ENCODE data around the gene VPS72. TPM values are rescaled to one million over a fixed set of nuclear protein-coding genes. Genes with fewer than 3 reads are reported as not detected.

Gene VPS72
- total RNA-seq, 1 experiment from 2014 or later: 71.5 TPM

DNA sequence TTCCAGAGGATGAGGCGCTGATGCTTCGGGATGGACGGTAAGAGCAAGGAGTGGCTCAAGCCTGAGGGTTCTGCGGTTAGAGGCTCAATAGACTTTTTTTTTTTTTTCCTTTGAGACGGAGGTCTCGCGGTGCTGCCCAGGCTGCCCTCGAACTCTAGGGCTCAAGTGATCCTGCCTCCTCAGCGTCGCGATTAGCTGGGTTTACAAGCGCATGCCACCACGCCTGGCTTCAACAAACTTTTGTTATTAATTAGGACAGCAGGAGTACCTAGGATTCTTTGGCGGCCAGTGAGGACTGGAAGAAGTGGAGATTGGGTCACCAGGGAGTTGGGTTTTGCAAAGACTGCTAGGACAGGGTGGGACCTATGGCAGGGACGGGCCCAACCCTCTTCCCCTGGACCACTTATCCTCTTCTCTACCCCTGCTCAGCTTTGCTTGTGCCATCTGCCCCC is 23.5 kb downstream of the VPS72 start:
- H3K27me3 ChIP-seq (ENCODE audit: control insufficient read depth, insufficient read depth, low read length): no peaks in the 10 kb centered on the region
- H3K4me3 ChIP-seq (ENCODE audit: low read depth in 2 of 2, low read length in 2 of 2): peak overlapping the region; percentile 83 to 92
- no TSS peak for BruUV-seq (replicated peaks)
- ATAC-seq (no peak), DNase-seq (ENCODE audit: low read depth, low spot score) (no peak)
- in situ Hi-C loops (cut with HindIII; ENCODE audit: low pct_unique_long_range_greater_than_20kb, low sequenced_read_pairs): no loop called here
- POLR2A ChIA-PET: interaction anchor here (0.6 kb wide), 1 partner anchor 62 kb away, joined by 3 read pairs; no protein-coding TSS in a partner anchor
- TF ChIP-seq, protein P1, sequence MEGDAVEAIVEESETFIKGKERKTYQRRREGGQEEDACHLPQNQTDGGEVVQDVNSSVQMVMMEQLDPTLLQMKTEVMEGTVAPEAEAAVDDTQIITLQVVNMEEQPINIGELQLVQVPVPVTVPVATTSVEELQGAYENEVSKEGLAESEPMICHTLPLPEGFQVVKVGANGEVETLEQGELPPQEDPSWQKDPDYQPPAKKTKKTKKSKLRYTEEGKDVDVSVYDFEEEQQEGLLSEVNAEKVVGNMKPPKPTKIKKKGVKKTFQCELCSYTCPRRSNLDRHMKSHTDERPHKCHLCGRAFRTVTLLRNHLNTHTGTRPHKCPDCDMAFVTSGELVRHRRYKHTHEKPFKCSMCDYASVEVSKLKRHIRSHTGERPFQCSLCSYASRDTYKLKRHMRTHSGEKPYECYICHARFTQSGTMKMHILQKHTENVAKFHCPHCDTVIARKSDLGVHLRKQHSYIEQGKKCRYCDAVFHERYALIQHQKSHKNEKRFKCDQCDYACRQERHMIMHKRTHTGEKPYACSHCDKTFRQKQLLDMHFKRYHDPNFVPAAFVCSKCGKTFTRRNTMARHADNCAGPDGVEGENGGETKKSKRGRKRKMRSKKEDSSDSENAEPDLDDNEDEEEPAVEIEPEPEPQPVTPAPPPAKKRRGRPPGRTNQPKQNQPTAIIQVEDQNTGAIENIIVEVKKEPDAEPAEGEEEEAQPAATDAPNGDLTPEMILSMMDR (IDR thresholded peaks at IDR 0.05): no peak
- TF ChIP-seq TCF7L2 (IDR thresholded peaks at IDR 0.05; ENCODE audit: low read depth, low read length) (no peak), SIN3A (IDR thresholded peaks at IDR 0.05; ENCODE audit: borderline replicate concordance, insufficient read depth, low read depth, low read length) (no peak), POLR2AphosphoS5 (IDR thresholded peaks at IDR 0.05; ENCODE audit: low read depth, low read length) (no peak)
- TF ChIP-seq, protein P2, sequence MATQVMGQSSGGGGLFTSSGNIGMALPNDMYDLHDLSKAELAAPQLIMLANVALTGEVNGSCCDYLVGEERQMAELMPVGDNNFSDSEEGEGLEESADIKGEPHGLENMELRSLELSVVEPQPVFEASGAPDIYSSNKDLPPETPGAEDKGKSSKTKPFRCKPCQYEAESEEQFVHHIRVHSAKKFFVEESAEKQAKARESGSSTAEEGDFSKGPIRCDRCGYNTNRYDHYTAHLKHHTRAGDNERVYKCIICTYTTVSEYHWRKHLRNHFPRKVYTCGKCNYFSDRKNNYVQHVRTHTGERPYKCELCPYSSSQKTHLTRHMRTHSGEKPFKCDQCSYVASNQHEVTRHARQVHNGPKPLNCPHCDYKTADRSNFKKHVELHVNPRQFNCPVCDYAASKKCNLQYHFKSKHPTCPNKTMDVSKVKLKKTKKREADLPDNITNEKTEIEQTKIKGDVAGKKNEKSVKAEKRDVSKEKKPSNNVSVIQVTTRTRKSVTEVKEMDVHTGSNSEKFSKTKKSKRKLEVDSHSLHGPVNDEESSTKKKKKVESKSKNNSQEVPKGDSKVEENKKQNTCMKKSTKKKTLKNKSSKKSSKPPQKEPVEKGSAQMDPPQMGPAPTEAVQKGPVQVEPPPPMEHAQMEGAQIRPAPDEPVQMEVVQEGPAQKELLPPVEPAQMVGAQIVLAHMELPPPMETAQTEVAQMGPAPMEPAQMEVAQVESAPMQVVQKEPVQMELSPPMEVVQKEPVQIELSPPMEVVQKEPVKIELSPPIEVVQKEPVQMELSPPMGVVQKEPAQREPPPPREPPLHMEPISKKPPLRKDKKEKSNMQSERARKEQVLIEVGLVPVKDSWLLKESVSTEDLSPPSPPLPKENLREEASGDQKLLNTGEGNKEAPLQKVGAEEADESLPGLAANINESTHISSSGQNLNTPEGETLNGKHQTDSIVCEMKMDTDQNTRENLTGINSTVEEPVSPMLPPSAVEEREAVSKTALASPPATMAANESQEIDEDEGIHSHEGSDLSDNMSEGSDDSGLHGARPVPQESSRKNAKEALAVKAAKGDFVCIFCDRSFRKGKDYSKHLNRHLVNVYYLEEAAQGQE (IDR thresholded peaks at IDR 0.05; ENCODE audit: insufficient read depth in 1 of 2, low read depth in 2 of 2, low read length in 1 of 2): no peak
- peaks cover 16% of the 10 kb centered on the region for H3K4me1 ChIP-seq (ENCODE audit: control insufficient read depth, insufficient read depth, low read length)
- peaks cover 9% of the 10 kb centered on the region for H3K36me3 ChIP-seq (ENCODE audit: control insufficient read depth, insufficient read depth, low read length)
- intact Hi-C loops (cut with micrococcal nuclease; ENCODE audit: unreplicated experiment): no loop called here
- H3K27ac ChIP-seq (ENCODE audit: low read length): peak overlapping the region; percentile 99
- no peaks in the 10 kb centered on the region for H3K9me3 ChIP-seq (ENCODE audit: control insufficient read depth, insufficient read depth, low read depth, low read length)
- CTCF ChIA-PET: interaction anchor here (0.6 kb wide), 1 partner anchor 57 kb away, joined by 7 read pairs; no protein-coding TSS in a partner anchor

DNA sequence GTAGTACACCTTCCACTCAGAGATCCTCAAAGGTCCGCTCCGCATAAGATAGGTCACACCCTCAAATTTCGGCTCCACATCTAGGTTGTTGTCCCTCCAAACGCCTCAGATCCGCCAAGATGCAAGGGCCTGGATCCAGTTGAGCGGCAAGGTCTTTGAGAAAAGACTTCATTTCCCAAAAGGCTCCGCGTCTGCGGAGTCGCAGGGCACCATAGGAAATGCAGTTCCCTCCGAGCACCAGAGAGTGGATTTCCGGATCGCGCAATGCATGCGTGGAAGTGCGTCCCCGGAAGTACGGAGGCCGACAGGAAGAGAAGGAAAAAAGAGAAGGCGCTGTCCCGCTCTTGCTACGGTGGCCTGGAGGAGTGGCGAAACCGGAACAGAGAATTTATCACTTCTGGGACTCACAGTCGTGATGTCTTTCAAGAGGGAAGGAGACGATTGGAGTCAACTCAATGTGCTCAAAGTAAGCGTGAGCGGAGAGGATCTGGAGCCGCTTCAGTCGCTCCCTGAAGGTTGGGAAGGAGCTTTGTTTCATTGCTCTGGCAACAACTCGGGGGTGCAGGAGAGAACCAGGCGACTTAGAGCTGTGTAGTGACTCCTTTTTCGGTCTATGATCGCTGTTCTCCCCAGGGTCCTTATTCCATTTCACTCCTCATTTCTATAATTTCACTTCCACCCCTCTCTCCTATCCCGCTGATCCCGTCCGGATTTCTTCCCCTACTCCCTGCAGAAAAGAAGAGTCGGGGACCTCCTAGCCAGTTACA is 24.1 kb downstream of the VPS72 start, which contains the start of the genes LYSMD1 and SCNM1:
TSS of gene LYSMD1 (minus strand) at position 165 of the 767 bp plus-strand sequence. CDS start 644 bp downstream, outside the sequence.
TSS of gene SCNM1 (plus strand) at position 407 of the 767 bp plus-strand sequence. CDS start at position 416, 9 bp downstream.
- peaks cover 9% of the 10 kb centered on the region for H3K36me3 ChIP-seq (ENCODE audit: control insufficient read depth, insufficient read depth, low read length)
- ATAC-seq: peak; percentile 98
- BruUV-seq (replicated peaks): TSS peak; percentile 95
- peak within 1 kb of the TSS; percentile 99 for H3K27ac ChIP-seq (ENCODE audit: low read length)
- TF ChIP-seq TCF7L2 (IDR thresholded peaks at IDR 0.05; ENCODE audit: low read depth, low read length) (peak; percentile 92), POLR2AphosphoS5 (IDR thresholded peaks at IDR 0.05; ENCODE audit: low read depth, low read length) (peak; percentile 51; the same call in 1 of the 2 replicates), SIN3A (IDR thresholded peaks at IDR 0.05; ENCODE audit: borderline replicate concordance, insufficient read depth, low read depth, low read length) (peak; percentile 91)
- TF ChIP-seq, protein P2 (IDR thresholded peaks at IDR 0.05; ENCODE audit: insufficient read depth in 1 of 2, low read depth in 2 of 2, low read length in 1 of 2): peak in 1 of 2 experiments; percentile 64; a peak in 1 of 4 replicates
- TF ChIP-seq, protein P1 (IDR thresholded peaks at IDR 0.05): no peak
- CTCF ChIA-PET: interaction anchor here (0.6 to 0.7 kb wide), 2 partner anchors 57 to 189 kb away, joined by 4 to 7 read pairs; no protein-coding TSS in a partner anchor
- POLR2A ChIA-PET: interaction anchor here (0.5 to 0.6 kb wide), 2 partner anchors 63 to 488 kb away, joined by 3 read pairs; no protein-coding TSS in a partner anchor
- intact Hi-C loops (cut with micrococcal nuclease; ENCODE audit: unreplicated experiment) (no loop called here), in situ Hi-C loops (cut with HindIII; ENCODE audit: low pct_unique_long_range_greater_than_20kb, low sequenced_read_pairs) (no loop called here)
- H3K4me1 ChIP-seq (ENCODE audit: control insufficient read depth, insufficient read depth, low read length): peaks cover 16% of the 10 kb centered on the region
- H3K4me3 ChIP-seq (ENCODE audit: low read depth in 2 of 2, low read length in 2 of 2): peak within 1 kb of the TSS; percentile 83 to 92
- no peaks in the 10 kb centered on the region for H3K27me3 ChIP-seq (ENCODE audit: control insufficient read depth, insufficient read depth, low read length)
- peak; percentile 92 for DNase-seq (ENCODE audit: low read depth, low spot score)
- no peaks in the 10 kb centered on the region for H3K9me3 ChIP-seq (ENCODE audit: control insufficient read depth, insufficient read depth, low read depth, low read length)

Data from Panc1 (cell line).